Left lobe of liver (tissue), 2 donors: ENCODE measurements around the gene MYO15B. TPM values are rescaled to one million over a fixed set of nuclear protein-coding genes. Genes with fewer than 3 reads are reported as not detected.

ENCODE experiments used
- ATAC-seq: fragments of 200-7000 bp; cut with Tn5 transposase; one replicate; pipeline ENCODE4 v1.9.1; 2020; ENCODE audit warnings: mild to moderate bottlenecking, moderate library complexity
- DNase-seq: peaks from one replicate; pipeline ENCODE4 v3.0.0-alpha.2; 2020; ENCODE audit warnings: low spot score
- total RNA-seq: library from RNA; stranded (reverse); gene quantifications from one replicate; pipeline ENCODE4 v1.2.1, GENCODE V29; 2021
- donor health status: DM: no; HTN: no; CAD: no; lungs with moderate emphysema.
- donor health status: DM: no; HTN: yes; CAD: no.

MYO15B gene
- total RNA-seq, 1 donor from 2014 or later: 34.2 TPM

DNA sequence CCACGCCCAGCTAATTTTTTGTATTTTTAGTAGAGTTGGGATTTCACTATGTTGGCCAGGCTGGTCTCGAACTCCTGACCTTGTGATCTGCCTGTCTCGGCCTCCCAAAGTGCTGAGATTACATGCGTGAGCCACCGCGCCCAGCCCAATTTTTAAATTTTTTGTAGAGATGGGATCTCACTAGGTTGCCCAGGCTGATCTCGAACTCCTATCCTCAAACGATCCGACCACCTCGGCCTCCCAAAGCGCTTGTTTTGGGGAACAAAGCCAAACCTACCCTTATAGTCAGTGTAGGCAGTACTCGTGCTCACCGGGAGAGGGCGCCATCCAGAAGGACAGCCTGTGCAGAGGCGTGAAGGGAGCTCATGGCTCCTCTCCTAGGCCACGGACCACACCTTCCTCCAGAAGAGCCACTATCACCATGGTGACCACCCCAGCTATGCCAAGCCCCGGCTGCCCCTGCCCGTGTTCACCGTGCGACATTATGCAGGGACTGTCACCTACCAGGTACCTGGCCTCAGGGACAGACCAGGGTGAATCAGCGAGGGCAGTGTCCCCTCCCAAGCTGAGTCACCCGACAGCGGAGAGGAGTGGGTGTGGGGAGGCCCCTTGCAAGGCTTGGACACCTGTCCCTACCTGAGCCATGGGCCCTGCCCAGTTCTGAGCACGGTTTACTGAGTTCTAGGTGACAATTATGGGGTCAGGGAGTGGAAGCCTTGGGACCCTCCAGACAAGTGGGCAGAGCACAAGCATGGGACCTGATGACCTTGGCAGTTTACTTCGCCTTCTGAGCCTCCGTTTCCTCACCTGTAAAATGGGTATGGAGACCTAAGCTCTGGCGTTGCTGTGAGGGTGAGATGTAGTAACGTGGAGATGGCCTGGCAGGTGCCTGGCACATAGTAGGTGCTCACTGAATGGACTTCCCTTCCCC is 13.7 kb downstream of the MYO15B start:
- peak; percentile 78 for ATAC-seq
- DNase-seq: no peak

DNA sequence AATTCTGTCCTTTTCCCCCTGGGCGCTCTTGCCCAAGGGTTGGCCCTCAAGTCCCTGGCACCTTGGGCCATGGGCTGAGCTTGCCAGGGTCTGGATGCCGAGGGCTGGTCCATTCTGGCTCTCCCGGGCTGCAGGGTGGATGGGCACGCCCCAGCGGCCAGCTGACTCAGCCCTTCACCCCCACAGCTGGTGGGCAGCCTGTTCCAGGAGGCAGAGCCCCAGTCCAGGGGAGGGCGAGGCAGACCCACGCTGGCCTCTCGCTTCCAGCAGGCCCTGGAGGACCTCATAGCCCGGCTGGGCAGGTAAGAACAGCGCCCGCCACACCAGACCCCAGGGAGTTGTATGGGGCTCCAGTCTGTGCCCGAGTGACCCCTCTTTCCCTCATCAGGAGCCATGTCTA is 15.0 kb downstream of the MYO15B start:
- no peak for DNase-seq
- ATAC-seq: no peak

DNA sequence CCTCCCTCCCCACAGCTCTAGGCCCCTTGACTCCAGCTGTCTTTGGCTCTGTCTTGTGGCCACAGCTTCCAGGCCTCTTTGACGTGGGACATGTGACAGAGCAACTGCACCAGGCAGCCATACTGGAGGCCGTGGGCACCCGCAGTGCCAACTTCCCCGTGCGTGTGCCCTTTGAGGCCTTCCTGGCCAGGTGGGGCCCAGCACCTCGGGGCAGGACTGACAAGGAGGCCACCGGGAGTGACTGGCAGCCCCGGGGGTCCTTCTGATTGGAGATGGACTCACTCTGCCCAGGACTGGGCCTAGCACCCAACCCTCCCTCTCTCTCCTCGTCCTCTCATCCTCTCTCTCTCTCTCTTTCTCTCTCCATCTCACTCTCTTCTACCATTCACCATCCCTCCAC is 15.5 kb downstream of the MYO15B start:
- ATAC-seq (peak; percentile 11), DNase-seq (no peak)

DNA sequence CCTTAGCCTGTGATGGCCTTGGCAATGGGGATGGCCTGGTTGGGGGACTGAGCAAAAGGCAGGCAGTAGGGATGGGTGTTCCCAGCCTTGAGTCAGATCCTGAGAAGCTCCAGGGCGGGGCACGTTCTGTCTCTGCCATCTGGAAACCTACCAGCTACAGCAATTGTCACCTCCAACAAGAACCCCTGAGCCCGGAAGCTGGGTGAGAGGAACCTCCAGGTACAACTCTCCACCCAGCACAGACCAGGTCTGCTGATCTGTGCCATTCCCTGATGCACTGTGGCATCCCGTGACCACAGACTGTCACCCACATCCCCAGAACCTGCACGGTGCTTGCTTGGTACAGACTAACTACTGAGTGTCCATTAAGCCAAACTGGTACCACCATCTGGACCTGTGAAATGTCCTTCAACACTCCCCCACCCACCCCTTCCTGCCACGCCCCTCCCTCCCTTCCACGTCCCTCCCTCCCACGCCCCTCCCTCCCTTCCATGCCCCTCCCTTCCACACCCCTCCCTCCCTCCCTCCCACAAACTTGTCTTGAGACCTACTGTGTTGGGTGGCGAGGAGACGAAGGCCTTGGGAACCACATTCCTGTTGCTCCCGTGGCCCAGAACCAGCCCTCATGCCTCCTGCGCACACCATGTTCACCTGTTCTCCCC is 16.6 kb downstream of the MYO15B start:
- ATAC-seq: no peak

DNA sequence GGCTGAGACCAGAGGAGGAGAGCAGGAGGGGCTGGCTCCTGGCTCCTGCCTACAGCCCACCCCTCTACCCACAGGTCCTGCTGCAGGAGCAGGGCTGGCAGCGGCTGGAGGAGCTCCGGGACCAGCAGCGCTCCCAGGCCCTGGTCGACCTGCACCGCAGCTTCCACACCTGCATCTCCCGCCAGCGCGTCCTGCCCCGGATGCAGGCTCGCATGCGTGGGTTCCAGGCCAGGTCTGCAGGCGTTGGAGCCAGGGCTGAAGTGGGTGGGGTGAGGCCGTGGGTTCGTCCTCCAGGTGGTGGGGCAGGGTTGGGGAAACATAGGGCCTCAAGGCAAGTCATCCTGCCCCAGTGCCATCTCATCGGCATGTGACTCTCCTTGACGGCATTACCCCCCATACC is 18.2 kb downstream of the MYO15B start:
- DNase-seq (no peak), ATAC-seq (no peak)

More for the DNA sequence above, 16.6 kb downstream of the MYO15B start:
- no peak for DNase-seq

DNA sequence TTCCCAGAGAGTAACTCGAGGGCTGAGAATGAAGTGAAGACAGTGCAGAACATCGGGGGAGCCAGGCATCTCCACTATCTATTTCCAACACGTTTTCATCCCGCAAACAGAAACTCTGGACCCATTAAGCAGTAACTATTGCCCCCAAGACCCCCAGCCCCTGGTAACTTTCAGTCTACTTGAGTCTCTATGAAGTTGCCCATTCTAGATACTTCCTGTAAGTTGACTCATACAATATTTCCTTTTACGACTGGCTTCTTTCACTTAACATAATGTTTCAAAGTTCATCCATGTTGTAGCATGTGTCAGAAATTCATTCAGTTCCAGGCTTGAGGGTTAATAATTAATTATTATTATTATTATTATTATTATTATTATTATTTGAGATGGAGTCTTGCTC is 19.5 kb downstream of the MYO15B start:
- no peak for ATAC-seq
- no peak for DNase-seq

DNA sequence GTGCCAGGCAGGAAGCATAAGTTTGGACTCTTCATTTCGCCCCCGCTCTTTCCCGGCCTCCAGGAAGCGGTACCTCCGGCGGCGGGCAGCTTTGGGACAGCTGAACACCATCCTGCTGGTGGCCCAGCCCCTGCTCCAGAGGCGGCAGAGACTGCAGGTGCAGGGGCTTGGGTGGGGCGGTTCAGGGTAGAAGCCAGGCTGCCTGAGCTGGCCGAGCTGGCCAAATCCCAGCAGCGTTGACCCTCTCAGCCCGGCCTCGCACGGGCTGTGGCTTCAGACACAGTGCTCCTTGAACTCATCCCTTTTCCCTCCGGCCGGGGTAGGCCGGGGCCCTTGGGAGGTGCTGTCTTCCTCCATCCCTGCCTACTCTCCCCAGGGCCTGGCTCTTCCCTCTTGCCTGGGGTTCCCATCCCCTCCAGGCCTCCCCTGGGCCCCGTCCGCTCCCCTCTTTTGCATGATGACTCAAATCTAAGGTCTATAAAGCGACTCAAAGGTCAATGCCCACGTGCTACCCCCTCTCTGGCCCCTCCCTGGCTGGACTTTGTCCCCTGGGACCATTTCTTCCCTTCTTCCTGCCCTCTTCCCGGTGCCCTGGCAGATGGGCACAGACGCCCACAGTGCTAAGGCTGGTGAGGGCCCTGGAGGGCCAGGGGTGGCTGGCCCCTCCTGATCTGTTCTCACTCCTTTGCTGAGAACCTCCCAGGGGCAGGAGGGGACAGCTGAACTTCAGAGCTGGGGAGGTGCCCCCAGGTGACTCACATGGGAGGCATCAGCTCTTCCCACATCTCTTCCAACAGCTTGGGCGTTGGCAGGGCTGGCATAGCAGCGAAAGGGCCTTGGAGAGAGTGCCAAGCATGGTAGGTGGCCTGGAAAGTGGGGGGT is 22.7 kb downstream of the MYO15B start:
- no peak for DNase-seq
- peak; percentile 50 for ATAC-seq

DNA sequence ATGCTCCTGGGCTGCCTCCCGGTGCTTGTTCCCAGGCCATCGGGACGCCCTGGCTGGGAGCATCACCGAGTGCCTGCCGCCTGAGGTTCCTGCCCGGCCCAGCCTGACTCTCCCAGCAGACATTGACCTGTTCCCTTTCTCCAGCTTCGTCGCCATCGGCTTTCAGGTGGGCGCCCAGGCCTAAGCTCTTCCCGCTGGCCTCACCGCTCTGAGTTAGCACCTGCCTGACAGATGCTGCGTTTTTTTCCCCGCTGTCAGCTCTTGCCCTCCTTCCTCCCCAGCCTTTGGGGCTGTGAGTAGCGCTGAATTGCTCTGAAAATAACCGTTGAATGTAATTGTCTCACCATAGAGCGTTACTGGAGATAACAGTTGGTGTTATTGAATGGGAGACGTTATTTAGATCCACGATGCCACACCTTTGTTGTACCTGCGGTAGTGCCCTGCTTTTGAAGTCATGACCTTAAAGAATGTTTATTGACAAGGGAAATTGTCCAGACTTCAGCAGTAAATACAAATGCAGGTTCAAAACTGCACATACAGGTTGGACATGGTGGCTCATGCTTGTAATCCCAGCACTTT is 24.3 kb downstream of the MYO15B start:
- DNase-seq (no peak), ATAC-seq (no peak)

DNA sequence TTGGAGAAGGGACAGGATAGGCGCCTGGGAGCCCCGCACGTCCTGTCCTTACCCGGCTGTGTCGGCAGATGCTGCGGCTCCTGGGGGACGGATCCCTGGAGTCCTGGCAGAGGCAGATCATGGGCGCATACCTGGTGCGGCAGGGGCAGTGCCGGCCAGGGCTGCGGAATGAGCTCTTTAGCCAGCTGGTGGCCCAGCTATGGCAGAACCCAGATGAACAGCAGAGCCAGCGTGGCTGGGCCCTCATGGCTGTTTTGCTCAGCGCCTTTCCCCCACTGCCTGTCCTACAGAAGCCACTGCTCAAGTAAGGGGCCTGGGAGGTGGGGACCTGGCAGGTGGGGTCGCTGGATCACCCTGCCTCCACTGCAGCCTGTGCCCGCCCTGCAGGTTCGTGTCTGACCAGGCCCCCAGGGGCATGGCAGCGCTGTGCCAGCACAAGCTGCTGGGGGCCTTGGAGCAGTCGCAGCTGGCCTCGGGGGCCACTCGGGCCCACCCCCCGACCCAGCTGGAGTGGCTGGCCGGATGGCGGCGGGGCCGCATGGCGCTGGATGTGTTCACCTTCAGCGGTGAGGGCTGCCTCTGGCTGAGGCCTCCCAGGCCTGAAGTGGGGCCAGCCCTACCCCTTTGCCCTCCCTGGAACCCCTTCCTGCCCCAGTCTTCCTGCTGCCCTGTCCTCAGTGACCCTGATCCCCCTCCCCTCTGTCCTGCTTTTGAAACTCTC is 25.5 kb downstream of the MYO15B start:
- ATAC-seq: no peak
- no peak for DNase-seq

DNA sequence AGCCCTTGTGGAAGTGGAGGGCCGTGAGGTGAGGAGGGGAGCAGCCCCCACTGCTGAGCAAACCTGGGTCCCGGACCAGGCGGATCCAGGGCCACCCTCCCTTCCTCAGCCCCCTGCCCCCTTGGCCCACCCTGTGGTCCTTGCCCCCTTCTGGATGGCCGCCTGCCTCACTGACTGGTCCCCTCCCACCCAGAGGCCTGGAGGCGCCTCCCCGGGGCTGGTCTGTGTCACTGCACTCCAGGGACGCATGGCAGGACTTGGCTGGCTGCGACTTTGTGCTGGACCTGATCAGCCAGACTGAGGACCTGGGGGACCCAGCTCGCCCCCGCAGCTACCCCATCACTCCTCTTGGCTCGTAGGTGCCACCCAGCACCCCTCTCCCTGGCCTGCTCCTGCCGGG is 26.4 kb downstream of the MYO15B start:
- DNase-seq: no peak
- no peak for ATAC-seq

DNA sequence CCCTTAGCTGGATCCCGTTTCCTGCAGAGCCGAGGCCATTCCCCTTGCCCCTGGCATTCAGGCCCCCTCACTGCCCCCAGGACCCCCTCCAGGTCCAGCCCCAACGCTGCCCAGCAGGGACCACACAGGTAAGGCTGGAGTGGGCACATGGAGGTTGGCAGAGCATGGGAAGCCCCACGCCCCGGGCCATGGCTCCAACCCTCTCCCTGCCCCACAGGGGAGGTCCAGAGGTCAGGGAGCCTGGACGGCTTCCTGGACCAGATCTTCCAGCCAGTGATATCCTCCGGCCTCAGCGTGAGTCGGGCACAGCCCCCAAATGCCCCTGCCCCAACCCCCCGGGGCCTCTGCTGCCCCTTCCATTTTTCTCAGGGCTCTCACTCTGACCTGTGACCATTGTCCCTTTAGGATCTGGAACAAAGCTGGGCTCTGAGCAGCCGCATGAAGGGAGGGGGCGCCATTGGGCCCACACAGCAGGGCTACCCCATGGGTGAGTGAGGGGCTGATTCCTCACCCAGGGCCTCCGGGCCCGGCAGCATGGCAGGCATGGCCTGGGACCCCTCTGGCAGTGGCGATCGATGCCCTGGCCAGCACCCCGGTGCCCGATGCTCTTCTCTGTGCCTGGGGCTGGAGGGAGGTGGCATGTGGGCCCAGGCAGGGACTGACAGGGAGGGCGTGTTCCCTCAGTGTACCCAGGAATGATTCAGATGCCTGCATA is 27.1 kb downstream of the MYO15B start:
- DNase-seq: no peak
- peak; percentile 66 for ATAC-seq

DNA sequence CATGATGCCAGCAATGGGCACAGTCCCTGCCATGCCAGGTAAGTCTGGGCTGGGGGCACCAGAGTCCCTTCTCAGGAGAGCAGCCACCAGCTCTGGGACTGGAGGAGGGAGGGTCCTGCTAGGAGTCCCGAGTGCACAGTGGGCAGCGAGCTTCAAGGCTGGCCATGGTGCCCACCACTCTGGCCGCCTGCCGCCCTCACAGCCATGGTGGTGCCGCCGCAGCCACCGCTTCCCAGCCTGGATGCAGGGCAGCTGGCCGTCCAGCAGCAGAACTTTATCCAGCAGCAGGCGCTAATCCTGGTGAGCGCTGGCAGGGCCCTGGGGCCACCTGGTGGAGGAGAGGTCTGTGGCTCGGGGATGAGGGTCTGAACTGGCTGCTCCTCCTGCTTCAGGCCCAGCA is 27.7 kb downstream of the MYO15B start:
- ATAC-seq (no peak), DNase-seq (no peak)

DNA sequence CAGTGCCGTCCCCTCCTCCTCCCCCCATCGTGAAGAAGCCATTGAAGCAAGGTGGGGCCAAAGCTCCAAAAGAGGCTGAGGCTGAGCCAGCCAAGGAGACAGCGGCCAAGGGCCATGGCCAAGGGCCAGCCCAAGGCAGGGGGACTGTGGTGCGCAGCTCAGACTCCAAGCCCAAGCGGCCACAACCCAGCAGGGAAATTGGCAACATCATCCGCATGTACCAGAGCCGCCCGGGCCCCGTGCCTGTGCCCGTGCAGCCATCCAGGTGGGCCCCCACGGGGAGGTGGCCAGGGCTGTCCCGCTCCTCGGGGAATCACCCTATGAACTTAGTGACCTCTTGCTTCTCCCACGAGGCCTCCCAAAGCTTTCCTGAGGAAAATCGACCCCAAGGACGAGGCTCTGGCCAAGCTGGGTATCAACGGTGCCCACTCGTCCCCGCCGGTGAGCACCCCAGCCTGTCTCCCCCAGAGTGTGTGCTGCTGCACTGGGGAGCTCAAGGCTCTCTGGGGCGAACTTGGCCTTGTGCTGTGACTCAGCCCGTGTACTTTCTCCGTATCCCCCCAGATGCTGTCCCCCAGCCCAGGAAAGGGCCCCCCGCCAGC is 29.0 kb downstream of the MYO15B start:
- ATAC-seq (no peak), DNase-seq (no peak)

DNA sequence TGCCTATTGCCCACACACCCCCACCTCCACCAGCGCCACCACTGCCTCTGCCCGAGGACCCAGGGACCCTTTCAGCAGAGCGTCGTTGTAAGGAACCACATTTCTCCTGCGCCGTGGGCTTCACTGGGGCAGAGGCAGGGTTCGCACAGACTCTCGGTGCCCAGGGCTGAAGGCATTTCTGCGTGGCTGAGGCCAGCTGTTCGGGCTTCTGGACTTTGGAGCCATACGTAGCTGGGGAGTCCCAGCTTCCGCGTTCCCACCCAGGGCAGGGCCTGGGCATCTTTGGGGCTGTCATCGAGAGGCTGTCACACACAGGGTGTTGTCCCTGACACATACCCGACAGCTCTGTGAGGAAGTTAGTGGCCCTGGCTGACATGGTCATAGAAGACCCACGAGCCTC is 29.6 kb downstream of the MYO15B start:
- DNase-seq (no peak), ATAC-seq (no peak)

DNA sequence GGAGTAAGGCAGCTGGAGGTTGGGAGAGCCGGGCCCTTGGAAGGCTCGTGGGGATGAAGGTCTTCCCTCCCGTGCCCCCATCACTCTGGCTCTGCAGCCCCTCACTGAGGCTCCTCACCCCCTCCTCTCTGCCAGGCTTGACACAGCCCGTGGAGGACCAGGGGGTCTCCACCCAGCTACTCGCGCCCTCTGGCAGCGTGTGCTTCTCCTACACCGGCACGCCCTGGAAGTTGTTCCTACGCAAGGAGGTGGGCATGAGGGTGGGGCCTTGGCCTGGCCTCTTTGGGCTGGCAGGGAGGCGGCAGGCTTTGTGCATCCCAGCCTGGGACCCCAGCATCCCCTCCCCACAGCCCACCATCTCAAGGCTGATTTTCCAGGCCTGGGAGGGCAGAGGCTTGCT is 30.1 kb downstream of the MYO15B start:
- ATAC-seq (no peak), DNase-seq (no peak)

DNA sequence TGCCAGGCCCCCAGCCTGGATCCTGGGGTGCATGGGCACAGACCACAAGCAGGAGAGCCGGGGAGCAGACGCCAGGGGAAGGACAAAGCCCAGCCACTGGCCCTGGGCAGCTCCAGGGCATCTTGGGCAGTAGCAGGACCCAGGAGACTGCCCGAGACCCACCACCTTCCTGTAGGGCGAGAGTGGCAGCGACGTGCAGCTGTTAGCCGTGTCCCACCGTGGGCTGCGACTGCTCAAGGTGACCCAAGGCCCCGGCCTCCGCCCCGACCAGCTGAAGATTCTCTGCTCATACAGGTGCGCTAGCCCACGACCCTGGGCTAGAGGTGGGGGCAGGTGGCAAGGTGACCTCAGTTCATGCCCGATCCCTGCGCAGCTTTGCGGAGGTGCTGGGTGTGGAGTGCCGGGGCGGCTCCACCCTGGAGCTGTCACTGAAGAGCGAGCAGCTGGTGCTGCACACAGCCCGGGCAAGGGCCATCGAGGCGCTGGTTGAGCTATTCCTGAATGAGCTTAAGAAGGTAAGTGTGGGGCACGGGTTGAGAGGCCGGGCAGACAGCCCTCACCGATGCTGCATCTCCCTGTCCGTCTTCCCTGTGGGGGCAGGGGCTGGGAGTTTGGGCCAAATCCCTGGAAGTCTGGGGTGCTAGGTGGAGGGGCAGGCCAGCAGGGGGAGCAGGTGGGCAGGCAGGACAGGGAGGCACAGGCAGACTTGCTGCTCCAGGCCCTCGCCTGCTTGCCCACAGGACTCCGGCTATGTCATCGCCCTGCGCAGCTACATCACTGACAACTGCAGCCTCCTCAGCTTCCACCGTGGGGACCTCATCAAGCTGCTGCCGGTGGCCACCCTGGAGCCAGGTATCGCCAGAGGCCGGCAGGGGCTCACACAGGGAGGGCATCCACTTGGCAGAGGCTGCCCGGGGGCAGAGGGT is 32.2 kb downstream of the MYO15B start:
- DNase-seq (no peak), ATAC-seq (peak; percentile 39)

DNA sequence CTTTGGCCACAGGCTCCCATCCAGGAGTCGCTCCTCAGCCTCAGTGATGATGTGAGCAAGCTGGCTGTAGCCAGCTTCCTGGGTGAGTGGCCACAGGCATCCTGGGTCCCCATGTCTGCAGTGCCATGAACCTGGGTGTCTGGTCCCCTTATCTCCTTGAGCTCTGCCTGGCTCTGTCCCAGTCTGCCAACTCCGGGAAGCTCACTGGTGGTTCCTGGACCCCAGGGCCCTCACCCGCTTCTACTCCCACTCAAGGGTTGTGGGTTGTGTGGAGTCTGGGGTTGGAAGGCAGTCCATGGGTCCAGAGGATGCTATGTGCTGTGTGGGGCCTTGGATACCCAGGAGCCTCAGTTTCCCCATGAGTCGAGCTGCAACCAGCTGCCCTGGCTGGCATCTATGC is 33.9 kb downstream of the MYO15B start:
- ATAC-seq: no peak
- DNase-seq: no peak

DNA sequence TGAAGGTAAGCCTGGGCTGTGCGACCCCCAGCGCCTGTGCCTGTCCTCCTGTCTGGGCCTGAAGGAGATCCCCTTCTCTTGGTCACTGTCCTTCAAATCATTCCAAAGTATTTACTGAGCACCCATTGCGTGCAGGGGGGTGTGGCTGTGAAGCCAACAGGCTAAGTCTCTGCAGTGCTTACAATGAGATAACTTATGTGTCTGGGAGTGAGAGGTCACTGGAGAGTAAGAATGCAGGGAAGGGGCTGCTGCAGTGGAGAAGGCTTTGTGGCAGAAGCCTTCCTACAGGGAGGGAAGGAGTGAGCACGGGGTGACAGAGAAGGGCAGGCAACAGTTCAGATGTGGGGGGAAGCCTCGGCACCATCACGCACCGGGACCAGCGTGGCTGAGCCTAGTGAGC is 34.5 kb downstream of the MYO15B start:
- DNase-seq: no peak
- ATAC-seq: no peak
